WI38 (cell line): ENCODE data around the gene E2F2.
"Not testable (repeated sequence)": the region's sequence is repeated elsewhere in the genome, so short reads cannot be mapped to it uniquely, and the experiment has no call there.

Experiments used
- H3K4me3 ChIP-seq: 2 replicates; pipeline ENCODE4 v1.5.1; 2011; ENCODE audit warnings: low read depth, mild to moderate bottlenecking, control low read depth, low read length
- CTCF ChIP-seq: IDR thresholded peaks from 2 replicates; pipeline ENCODE4 v1.5.1; 2012; ENCODE audit warnings: low read depth, mild to moderate bottlenecking, control low read depth, low read length

Gene E2F2

DNA sequence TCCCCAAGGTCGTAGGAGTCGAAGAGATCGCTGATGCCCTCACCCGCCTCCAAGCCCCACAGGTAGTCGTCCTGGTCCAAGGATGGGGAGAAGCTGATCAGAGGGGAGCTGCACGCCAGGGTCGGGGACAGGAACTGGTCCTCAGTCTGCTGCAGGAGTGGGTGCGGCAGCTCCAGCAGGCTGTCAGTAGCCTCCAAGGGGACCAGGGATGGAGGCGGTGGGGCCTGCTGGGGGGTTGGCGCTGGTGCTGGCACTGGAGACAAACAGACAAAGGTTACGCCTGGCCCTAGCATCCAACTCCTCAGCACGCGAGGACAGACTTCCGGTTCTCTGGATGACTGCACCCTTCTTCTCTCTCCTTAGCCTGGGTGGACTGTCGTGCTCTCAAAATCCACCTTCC, 21.1 kb downstream of the E2F2 start:
- no peak for TF ChIP-seq CTCF
- H3K4me3 ChIP-seq: no peak overlapping the region

- TF ChIP-seq CTCF: no peak
- H3K4me3 ChIP-seq: no peak overlapping the region
Measured at GRCh38 chr1:23506376-23507107, 24.5 kb downstream of the E2F2 start.

DNA sequence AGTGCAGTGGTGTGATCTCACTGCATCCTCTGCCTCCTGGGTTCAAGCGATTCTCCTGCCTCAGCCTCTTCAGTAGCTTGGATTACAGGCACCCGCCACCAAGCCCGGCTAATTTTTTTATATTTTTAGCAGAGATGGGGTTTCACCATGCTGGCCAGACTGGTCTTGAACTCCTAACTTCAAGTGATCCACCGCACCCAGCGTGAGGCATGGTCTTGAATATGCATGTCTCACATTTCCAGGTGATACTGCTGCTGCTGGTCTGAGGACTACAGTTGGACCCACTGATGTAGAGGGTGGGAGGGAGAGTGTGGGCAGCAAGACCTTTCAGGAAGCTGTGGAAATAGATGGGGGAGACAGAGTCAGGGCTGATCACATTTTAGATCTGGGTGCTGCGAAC, 25.2 kb downstream of the E2F2 start:
- H3K4me3 ChIP-seq: no peak overlapping the region
- no peak for TF ChIP-seq CTCF

DNA sequence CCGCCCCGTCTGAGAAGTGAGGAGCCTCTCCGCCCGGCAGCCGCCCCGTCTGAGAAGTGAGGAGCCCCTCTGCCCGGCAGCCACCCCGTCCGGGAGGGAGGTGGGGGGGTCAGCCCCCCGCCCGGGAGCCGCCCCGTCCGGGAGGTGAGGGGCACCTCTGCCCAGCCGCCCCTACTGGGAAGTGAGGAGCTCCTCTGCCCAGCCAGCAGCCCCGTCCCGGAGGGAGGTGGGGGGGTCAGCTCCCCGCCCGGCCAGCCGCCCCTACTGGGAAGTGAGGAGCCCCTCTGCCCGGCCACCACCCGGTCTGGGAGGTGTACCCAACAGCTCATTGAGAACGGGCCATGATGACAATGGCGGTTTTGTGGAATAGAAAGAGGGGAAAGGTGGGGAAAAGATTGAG, 26.9 kb downstream of the E2F2 start:
- not testable (repeated sequence) for H3K4me3 ChIP-seq

- TF ChIP-seq CTCF: no peak
- no peak overlapping the region for H3K4me3 ChIP-seq
Measured at GRCh38 chr1:23502951-23503350, 28.1 kb downstream of the E2F2 start.

DNA sequence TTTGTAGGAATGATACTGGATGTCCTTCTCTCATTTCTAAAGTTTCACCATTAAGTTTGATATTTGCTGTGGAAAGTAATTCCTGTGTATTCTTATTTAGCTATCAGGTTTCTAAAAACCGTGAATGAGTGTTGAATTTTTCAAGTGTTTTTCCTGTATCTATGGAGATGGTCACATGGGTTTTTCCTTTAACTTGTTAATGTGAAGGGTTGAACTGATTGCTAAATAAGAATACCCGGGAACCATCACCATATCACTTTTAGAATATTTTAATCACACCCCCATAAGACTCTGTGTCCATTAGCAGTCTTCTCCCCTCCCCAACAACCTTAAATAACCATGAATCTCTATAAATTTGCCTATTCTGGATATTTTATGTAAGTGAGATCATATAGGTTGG, 30.6 kb downstream of the E2F2 start:
- H3K4me3 ChIP-seq: no peak overlapping the region
- no peak for TF ChIP-seq CTCF

DNA sequence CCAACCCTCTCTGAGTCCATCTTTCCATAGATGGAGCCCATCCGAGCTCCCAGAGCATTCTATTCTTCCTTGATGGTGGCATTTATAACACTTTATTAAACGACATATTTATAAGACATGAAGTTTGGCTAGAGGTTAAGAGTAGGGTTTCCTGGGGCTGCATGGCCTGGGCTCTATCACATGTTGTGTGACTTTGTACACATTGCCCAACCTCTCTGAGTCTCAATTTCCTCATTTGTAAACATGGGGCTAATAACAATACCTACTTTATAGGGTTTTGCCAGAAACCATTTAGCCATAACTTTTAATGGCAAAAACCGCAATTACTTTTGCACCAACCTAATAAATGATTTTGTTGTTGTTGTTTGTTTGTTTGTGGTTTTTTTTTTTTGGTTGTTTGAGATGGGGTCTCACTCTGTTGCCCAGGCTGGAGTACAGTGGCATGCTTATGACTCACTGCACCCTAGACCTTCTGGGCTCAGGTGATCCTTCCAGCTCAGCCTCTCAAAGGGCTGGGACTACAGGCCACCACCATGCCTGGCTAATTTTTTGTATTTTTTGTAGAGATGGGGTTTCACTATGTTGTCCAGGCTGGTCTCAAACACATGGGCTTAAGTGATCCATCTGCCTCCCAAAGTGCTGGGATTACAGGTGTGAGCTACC, 33.1 kb downstream of the E2F2 start:
- no peak overlapping the region for H3K4me3 ChIP-seq
- TF ChIP-seq CTCF: no peak
